HepG2 (cell line): Measurements from ENCODE around the gene JPH4. TPM values are rescaled to one million over a fixed set of nuclear protein-coding genes. Genes with fewer than 3 reads are reported as not detected.

Source experiments
- HMGA1 ChIP-seq: sonication (generic); formaldehyde crosslinking; conservative IDR thresholded peaks from 2 replicates; pipeline ENCODE4 v1.4.0; 2020; ENCODE audit warnings: missing genetic modification reagents
- IKZF4 ChIP-seq: sonication (generic); formaldehyde crosslinking; IDR thresholded peaks from 2 replicates; pipeline ENCODE4 v1.5.1; 2020; ENCODE audit warnings: borderline replicate concordance, mild to moderate bottlenecking, low read depth, missing genetic modification reagents; ENCODE audit errors: not compliant biosample characterization
- NFKBIZ ChIP-seq: IDR thresholded peaks from 2 replicates; pipeline ENCODE4 v1.6.1; 2018; ENCODE audit warnings: missing genetic modification reagents, missing compliant biosample characterization
- PRDM15 ChIP-seq: sonication (generic); formaldehyde crosslinking; IDR thresholded peaks from 2 replicates; pipeline ENCODE4 v1.4.0; 2020; ENCODE audit warnings: missing genetic modification reagents
- SALL1 ChIP-seq: sonication (generic); formaldehyde crosslinking; IDR thresholded peaks from 2 replicates; pipeline ENCODE4 v1.8.0; 2022; ENCODE audit warnings: mild to moderate bottlenecking, missing genetic modification reagents
- SP140L ChIP-seq: sonication (generic); formaldehyde crosslinking; IDR thresholded peaks from 2 replicates; pipeline ENCODE4 v1.4.0; 2020; ENCODE audit warnings: missing genetic modification reagents, borderline replicate concordance
- STAT5B ChIP-seq: sonication (generic); formaldehyde crosslinking; IDR thresholded peaks from 2 replicates; pipeline ENCODE4 v1.4.0; 2020; ENCODE audit warnings: missing genetic modification reagents
- TBX2 ChIP-seq: sonication (generic); formaldehyde crosslinking; IDR thresholded peaks from 2 replicates; pipeline ENCODE4 v1.5.0; 2020; ENCODE audit warnings: missing genetic modification reagents, mild to moderate bottlenecking, borderline replicate concordance
- ZBTB3 ChIP-seq: sonication (generic); formaldehyde crosslinking; IDR thresholded peaks from 2 replicates; pipeline ENCODE4 v1.4.0; 2020; ENCODE audit warnings: low read depth, mild to moderate bottlenecking, moderate library complexity, missing genetic modification reagents, borderline replicate concordance
- ZNF264 ChIP-seq: sonication (generic); formaldehyde crosslinking; IDR thresholded peaks from 2 replicates; pipeline ENCODE4 v1.4.0; 2020; ENCODE audit warnings: missing genetic modification reagents
- ZNF382 ChIP-seq: sonication (generic); formaldehyde crosslinking; IDR thresholded peaks from 2 replicates; pipeline ENCODE4 v1.5.0; 2020; ENCODE audit warnings: missing genetic modification reagents, mild to moderate bottlenecking, borderline replicate concordance
- polyA plus RNA-seq, 8 experiments: library from polyadenylated mRNA; depleted of rRNA in 3 of 8; stranded (reverse) in 7 of 8; unstranded in 1 of 8; fragments of >200 nt; fragmentation: Illumina TruSeq in 4 of 8; extraction: Trizol in 4 of 8; gene quantifications; 2 replicates each; pipeline versions ENCODE4 v1.2.1 to v1.2.3, GENCODE V29; 2011 to 2016; ENCODE audit warnings: low read depth in 4 of 8, missing spikeins in 1 of 8, mixed read lengths in 1 of 8; ENCODE audit not compliant: insufficient read depth in 1 of 8
- total RNA-seq, 5 experiments: library from RNA; depleted of rRNA; stranded (reverse); fragments of >200 nt; fragmentation: Illumina TruSeq; extraction: Trizol; gene quantifications; 2 replicates each; pipeline ENCODE4 v1.2.3, GENCODE V29; 2016; ENCODE audit warnings: low read depth in 1 of 5
- TF ChIP-seq, protein P1 (sequence below), 2 experiments: sonication (generic) in 1 of 2; formaldehyde crosslinking in 1 of 2; IDR thresholded peaks; 2 replicates each; pipeline versions ENCODE4 v1.5.1 to v1.6.1; 2011 to 2020; ENCODE audit warnings: borderline replicate concordance in 1 of 2, low read depth in 1 of 2, low read length in 1 of 2, mild to moderate bottlenecking in 1 of 2, missing genetic modification reagents in 1 of 2, moderate library complexity in 1 of 2
- TF ChIP-seq, protein P2 (sequence below): sonication (generic); formaldehyde crosslinking; IDR thresholded peaks from 2 replicates; pipeline ENCODE4 v1.4.0; 2020; ENCODE audit warnings: missing genetic modification reagents, mild to moderate bottlenecking, borderline replicate concordance

JPH4 gene
- total and polyA plus RNA-seq, 2 of the 13 experiments (the other 11 are each of a cell fraction or from before 2014, with no cell fraction given): 0.08 to 0.22 TPM

DNA sequence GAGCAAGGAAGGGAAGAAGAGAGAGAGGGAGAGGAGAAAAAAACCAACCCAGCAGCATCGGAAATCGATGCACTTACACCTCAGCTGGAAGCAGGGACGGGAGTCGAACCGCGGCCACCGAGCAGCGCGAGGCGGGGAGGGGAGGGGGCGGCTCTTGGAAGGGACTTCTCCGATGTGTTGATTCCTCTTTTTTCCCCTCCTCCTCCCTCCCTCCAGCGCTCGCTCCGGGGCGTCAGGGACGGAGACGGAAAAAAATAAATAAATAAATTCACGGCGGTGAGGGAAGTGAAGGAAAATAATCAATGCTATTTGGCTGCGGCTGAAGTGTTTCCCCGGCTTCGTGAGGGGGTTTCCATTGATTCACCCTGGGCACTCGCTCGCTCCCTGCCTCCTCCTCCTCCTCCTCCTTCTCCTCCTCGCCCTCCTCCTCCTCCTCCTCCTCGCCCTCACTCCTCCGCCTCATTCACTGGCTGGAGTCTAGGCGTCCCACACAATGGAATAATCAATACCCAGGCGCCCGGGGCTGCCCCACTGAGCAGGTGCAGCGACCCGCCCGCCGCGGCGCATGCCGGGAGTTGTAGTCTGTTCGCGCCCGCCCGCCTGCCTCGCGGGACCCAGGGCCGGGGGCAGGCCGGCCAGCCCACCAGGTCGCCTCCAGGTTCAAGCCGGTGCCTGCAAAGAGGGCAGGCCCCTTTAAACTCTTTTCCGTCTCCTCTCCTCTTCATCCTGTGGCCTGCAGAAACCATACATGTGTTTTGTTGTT, 27.1 kb downstream of the JPH4 start, which contains the start of gene ZFHX2 (continued):
- 0 out of 2 replicates have a peak, but pooled peaks have one; percentile 23 for TF ChIP-seq PRDM15 (CRISPR knock-in tag)
- no peak for TF ChIP-seq ZNF382 (CRISPR knock-in tag)
- TF ChIP-seq ZBTB3: no peak; the same call in 1 of the 2 replicates
- peak; percentile 61; the same call in 1 of the 2 replicates for TF ChIP-seq STAT5B (CRISPR knock-in tag)
- TF ChIP-seq ZNF264 (CRISPR knock-in tag): 0 out of 2 replicates have a peak, but pooled peaks have one; percentile 65
- no peak; the same call in 1 of the 2 replicates for TF ChIP-seq NFKBIZ
- no peak for TF ChIP-seq SP140L (CRISPR knock-in tag)
- TF ChIP-seq, protein P1, sequence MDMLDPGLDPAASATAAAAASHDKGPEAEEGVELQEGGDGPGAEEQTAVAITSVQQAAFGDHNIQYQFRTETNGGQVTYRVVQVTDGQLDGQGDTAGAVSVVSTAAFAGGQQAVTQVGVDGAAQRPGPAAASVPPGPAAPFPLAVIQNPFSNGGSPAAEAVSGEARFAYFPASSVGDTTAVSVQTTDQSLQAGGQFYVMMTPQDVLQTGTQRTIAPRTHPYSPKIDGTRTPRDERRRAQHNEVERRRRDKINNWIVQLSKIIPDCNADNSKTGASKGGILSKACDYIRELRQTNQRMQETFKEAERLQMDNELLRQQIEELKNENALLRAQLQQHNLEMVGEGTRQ (IDR thresholded peaks at IDR 0.05; ENCODE audit: low read depth, low read length): no peak
- TF ChIP-seq, protein P1 (CRISPR knock-in tag; IDR thresholded peaks at IDR 0.05; ENCODE audit: borderline replicate concordance): peak; percentile 19; the same call in 1 of the 2 replicates
- TF ChIP-seq SALL1: peak; percentile 59
- peak; percentile 90 for TF ChIP-seq TBX2 (CRISPR knock-in tag)
- TF ChIP-seq, protein P2, sequence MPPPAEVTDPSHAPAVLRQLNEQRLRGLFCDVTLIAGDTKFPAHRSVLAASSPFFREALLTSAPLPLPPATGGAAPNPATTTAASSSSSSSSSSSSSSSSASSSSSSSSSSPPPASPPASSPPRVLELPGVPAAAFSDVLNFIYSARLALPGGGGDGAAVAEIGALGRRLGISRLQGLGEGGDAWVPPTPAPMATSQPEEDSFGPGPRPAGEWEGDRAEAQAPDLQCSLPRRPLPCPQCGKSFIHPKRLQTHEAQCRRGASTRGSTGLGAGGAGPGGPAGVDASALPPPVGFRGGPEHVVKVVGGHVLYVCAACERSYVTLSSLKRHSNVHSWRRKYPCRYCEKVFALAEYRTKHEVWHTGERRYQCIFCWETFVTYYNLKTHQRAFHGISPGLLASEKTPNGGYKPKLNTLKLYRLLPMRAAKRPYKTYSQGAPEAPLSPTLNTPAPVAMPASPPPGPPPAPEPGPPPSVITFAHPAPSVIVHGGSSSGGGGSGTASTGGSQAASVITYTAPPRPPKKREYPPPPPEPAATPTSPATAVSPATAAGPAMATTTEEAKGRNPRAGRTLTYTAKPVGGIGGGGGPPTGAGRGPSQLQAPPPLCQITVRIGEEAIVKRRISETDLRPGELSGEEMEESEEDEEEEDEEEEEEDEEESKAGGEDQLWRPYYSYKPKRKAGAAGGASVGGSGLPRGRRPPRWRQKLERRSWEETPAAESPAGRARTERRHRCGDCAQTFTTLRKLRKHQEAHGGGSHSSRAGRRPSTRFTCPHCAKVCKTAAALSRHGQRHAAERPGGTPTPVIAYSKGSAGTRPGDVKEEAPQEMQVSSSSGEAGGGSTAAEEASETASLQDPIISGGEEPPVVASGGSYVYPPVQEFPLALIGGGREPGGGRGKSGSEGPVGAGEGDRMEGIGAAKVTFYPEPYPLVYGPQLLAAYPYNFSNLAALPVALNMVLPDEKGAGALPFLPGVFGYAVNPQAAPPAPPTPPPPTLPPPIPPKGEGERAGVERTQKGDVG: peak; percentile 49; the same call in 1 of the 2 replicates
- peak; percentile 90 for TF ChIP-seq IKZF4 (CRISPR knock-in tag)
- 0 out of 2 replicates have a peak, but pooled peaks have one; percentile 17 for TF ChIP-seq HMGA1
